GM12875 (cell line): ENCODE measurements around the gene MEIS2.

Experiments
- H3K4me3 ChIP-seq: one replicate; pipeline ENCODE4 v1.5.1; 2011; ENCODE audit warnings: low read depth, low read length, control low read depth
- TF ChIP-seq, protein P1 (sequence below): IDR thresholded peaks from 2 replicates; pipeline ENCODE4 v1.5.1; 2011; ENCODE audit warnings: low read depth, mild to moderate bottlenecking, control low read depth, inconsistent platforms, low read length, moderate library complexity, borderline replicate concordance; ENCODE audit not compliant: insufficient read depth

Gene MEIS2

DNA sequence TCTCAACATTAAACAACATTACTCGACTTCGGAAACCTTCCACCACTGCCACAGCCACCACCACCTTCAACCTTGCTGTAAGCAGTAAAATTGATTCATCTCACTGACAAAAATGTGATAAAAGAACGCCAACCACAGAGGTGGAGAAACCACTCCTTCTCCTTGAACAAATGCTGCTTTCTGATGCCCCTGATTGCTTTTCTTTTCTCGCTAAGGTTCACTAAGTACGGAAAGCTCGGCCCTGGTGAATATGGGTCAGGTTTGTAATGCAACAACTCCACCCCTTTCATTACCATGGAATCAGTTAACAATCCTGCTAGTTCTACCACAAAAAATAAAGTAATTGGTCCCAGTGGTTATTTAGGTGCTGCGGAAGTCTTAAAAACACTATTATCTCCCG is 44.9 kb downstream of the MEIS2 start:
- TF ChIP-seq, protein P1, sequence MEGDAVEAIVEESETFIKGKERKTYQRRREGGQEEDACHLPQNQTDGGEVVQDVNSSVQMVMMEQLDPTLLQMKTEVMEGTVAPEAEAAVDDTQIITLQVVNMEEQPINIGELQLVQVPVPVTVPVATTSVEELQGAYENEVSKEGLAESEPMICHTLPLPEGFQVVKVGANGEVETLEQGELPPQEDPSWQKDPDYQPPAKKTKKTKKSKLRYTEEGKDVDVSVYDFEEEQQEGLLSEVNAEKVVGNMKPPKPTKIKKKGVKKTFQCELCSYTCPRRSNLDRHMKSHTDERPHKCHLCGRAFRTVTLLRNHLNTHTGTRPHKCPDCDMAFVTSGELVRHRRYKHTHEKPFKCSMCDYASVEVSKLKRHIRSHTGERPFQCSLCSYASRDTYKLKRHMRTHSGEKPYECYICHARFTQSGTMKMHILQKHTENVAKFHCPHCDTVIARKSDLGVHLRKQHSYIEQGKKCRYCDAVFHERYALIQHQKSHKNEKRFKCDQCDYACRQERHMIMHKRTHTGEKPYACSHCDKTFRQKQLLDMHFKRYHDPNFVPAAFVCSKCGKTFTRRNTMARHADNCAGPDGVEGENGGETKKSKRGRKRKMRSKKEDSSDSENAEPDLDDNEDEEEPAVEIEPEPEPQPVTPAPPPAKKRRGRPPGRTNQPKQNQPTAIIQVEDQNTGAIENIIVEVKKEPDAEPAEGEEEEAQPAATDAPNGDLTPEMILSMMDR: no peak
- H3K4me3 ChIP-seq: no peak overlapping the region

DNA sequence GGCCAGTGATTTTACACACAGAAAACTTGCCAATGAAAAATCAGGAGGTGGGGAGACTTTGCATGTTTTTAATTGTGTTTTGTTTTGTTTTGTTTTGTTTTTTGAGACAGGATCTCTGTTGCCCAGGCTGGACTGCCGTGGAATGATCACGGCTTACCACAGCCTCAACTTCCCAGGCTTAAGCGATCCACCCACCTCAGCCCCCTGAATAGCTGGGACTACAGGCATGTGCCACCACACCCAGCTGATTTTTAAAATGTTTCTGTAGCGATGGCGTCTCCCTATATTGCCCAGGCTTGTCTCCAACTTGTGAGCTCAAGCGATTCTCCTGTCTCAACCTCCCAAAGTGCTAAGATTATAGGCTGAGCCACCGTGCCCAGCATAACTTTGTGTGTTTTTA is 46.0 kb downstream of the MEIS2 start:
- H3K4me3 ChIP-seq: no peak overlapping the region
- TF ChIP-seq, protein P1: no peak

DNA sequence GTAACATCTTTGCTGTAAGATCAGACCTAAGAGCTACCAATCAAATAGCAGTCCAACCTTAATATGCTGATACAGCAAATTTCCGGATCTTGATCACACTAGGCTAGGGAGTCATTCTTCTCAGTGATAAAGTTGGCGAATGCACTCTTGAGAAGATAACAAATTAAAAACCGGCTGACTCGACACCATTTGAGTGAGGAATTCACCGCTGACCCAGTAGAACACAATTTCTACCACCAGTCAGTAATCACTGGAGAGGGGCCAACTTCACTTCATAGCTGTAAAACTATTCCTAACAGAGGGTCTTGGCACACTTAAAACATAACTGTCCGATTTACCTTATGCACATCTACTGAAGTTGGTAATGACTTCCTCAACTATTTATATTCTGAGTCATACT is 47.2 kb downstream of the MEIS2 start:
- H3K4me3 ChIP-seq: no peak overlapping the region
- TF ChIP-seq, protein P1: no peak

DNA sequence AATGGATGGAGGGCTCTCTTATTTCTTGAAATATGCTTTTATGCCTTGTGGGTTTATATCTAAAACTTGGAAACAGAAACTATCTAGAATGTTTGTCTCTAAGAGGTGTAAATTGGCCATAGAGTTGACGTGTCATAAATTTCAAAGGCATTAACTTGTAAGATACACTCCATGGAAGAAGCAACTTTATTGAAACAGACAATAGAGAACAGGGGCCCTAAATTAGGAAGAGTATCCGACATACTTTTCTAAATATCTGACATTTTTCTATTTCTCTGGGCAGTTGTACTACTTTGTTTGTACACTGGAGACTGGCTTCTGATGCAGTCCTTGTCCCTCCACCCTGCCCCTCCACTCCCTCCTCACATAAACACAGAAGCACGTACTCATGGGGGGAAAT is 50.0 kb downstream of the MEIS2 start:
- TF ChIP-seq, protein P1: no peak
- no peak overlapping the region for H3K4me3 ChIP-seq

DNA sequence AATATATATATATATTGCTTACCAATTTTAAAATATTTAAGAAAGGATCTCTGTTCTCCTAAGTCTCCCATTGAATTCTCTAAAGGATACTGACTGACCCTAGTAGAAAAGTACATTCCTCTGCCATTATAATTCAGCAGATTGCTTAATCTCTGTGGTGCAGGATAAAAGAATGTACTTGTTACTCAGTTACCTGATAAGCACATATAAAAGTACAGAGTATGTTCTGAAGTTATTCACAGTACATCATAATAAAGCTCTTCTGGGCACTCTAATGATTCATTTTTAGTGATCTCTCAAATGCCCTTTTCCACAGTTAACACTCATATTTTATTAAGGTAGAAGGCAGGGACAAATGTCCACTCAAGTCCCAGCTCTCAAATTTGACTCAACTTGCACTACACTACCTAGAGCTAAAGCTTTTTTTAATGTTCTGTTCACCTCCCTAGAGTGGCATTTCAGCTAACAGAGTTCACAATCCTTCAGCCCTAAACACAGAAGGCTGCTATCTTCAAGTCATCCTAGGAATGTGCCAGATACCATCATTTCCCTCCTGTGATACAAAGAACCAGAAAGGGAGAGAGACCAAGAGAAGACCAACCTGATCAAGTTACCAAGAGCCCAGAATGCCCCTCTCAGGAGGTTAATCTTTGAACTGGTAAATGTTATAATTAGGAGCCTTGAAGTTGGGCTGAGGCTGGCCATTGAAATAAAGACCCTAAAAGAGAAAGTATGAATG is 53.3 kb downstream of the MEIS2 start:
- TF ChIP-seq, protein P1: no peak
- H3K4me3 ChIP-seq: no peak overlapping the region

DNA sequence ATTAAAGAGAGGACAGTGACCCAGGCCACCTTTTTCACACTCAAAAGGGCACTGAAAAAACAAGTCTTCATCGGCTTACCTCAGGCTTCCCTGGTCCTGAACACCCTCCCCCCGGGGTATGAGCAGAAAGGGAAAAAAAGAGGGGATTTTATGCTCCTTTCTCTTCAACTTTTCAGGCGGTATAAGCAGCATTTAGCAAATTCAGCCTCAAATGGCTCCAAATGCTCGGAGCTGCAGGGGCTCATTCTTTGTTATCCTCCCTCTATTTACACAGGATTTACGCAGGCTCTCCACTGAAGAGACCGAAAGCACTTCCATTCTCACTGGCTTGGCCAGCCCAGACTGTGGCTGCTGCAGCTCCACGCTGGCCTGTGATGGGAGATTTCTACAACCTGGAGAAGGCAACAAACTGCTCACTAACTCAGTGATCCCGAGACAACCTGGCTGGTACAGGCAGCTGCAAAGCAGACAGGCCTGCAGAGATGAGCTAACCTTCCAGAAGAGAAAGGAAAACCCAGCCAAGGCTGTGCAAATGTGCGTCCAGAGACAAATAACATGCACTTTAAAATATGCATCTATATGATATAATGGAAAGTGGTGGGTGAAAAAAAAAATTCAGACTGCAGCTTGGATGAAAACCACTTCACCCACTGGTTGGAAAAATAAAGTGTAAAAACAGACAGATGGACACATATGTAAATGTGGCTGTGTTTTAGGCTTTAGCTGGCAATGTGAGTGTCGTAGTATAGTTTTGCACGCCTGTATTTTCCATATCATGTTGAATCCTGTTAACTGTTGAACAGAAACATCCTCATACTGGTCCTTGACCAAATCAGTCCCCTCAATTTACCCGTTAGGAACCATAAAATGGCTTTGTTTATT is 54.2 kb downstream of the MEIS2 start:
- TF ChIP-seq, protein P1: no peak
- H3K4me3 ChIP-seq: no peak overlapping the region

DNA sequence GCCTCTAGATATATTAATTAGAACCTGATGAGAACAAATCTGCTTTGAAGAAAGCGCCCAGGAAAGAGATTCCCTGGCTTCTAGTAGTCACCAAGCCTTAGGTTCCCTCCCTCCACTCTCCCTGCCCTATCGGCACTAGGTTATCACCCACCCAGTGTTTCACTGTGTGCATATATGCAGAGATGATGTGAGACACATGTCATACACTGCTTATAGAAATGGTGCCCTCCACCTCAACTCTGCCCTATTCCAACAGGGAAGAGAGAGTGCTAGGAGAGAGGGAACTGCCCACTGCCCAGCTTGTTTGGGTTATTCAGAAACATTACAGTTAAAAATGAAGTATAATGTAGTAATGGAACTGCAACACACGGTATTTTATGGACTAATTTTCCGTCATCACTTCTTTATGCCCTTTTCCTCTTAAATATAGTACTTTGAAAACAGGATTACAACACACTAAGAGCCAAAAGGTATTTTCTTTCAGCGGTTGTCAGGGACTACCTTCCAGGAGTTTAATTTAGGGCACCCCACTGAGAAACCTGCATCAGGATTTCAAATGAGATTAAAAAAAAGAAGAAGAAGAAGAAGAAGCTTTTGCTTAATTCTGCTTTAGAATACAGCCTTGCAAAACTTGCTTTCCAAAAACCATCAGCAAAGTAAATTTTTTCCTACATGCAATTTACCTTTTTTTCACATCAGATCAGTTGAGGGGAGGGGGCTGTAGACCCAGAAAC is 55.3 kb downstream of the MEIS2 start:
- H3K4me3 ChIP-seq: no peak overlapping the region
- TF ChIP-seq, protein P1: no peak
